Neutrophil (primary cell): ENCODE data around the gene ACSF3.

Experiments used
- H3K27ac ChIP-seq: fragments of 200-600 bp; sonication (generic); 2 replicates; pipeline ENCODE4 v1.5.1; 2016; ENCODE audit warnings: mild to moderate bottlenecking, moderate library complexity
- H3K27me3 ChIP-seq: fragments of 200-600 bp; sonication (generic); 2 replicates; pipeline ENCODE4 v1.6.0; 2016; ENCODE audit warnings: mild to moderate bottlenecking
- H3K36me3 ChIP-seq: fragments of 200-600 bp; sonication (generic); 2 replicates; pipeline ENCODE4 v1.5.1; 2017
- H3K4me1 ChIP-seq, 2 experiments: fragments of 200-600 bp in 1 of 2; sonication (generic) in 1 of 2; 1 replicate in 1 of 2; 2 replicates in 1 of 2; pipeline versions ENCODE4 v1.5.1 to v1.6.1; 2013 to 2016; ENCODE audit warnings: low read depth in 1 of 2, low read length in 1 of 2, mild to moderate bottlenecking in 1 of 2, moderate library complexity in 1 of 2; ENCODE audit not compliant: control insufficient read depth in 1 of 2, insufficient read depth in 1 of 2
- H3K4me3 ChIP-seq, 2 experiments: fragments of 200-600 bp in 1 of 2; sonication (generic) in 1 of 2; 1 replicate in 1 of 2; 2 replicates in 1 of 2; pipeline ENCODE4 v1.5.1; 2013 to 2016; ENCODE audit warnings: low read depth in 1 of 2, low read length in 1 of 2, mild to moderate bottlenecking in 1 of 2, moderate library complexity in 1 of 2
- H3K9me3 ChIP-seq: fragments of 200-600 bp; sonication (generic); 2 replicates; pipeline ENCODE4 v1.5.1; 2016
- CTCF ChIP-seq: fragments of 200-600 bp; sonication (generic); IDR thresholded peaks from 2 replicates; pipeline ENCODE4 v1.5.1; 2016; ENCODE audit warnings: antibody characterized with exemption

The ACSF3 gene

GRCh38 chr16:89095491-89095951, 1.9 kb downstream of the ACSF3 start:
- Histone ChIP-seq H3K4me3 (no peak overlapping the region), H3K27ac (no peak overlapping the region), H3K36me3 (peaks cover under 1% of the 10 kb centered on the region), H3K9me3 (no peaks in the 10 kb centered on the region), H3K27me3 (peaks cover 28% of the 10 kb centered on the region), H3K4me1 (peaks cover 16 to 19% of the 10 kb centered on the region in 2 experiments)
- TF ChIP-seq CTCF = no peak

GRCh38 chr16:89096042-89096717, 2.5 kb downstream of the ACSF3 start:
- peaks cover 16 to 19% of the 10 kb centered on the region in 2 experiments for H3K4me1 ChIP-seq
- H3K4me3 ChIP-seq = no peak overlapping the region
- H3K27me3 ChIP-seq = peaks cover 22% of the 10 kb centered on the region
- TF ChIP-seq CTCF = no peak
- H3K36me3 ChIP-seq = peaks cover 7% of the 10 kb centered on the region
- no peaks in the 10 kb centered on the region for H3K9me3 ChIP-seq
- no peak overlapping the region for H3K27ac ChIP-seq

- H3K4me1 ChIP-seq = peaks cover 16 to 19% of the 10 kb centered on the region in 2 experiments
- no peak overlapping the region for H3K4me3 ChIP-seq
Measured at GRCh38 chr16:89096768-89097391, 3.2 kb downstream of the ACSF3 start.

GRCh38 chr16:89097392-89097772, 3.7 kb downstream of the ACSF3 start:
- Histone ChIP-seq H3K27me3 (peaks cover 10% of the 10 kb centered on the region), H3K4me1 (peaks cover 16 to 19% of the 10 kb centered on the region in 2 experiments), H3K4me3 (no peak overlapping the region), H3K9me3 (no peaks in the 10 kb centered on the region), H3K27ac (no peak overlapping the region), H3K36me3 (peaks cover 19% of the 10 kb centered on the region)
- no peak for TF ChIP-seq CTCF

More at GRCh38 chr16:89096768-89097391, 3.2 kb downstream of the ACSF3 start:
- Histone ChIP-seq H3K27me3 (peaks cover 15% of the 10 kb centered on the region), H3K27ac (no peak overlapping the region), H3K9me3 (no peaks in the 10 kb centered on the region), H3K36me3 (peaks cover 14% of the 10 kb centered on the region)
- no peak for TF ChIP-seq CTCF

GRCh38 chr16:89098767-89099430, 5.2 kb downstream of the ACSF3 start:
- H3K4me3 ChIP-seq = no peak overlapping the region
- H3K27ac ChIP-seq = no peak overlapping the region
- H3K27me3 ChIP-seq = no peaks in the 10 kb centered on the region
- no peak for TF ChIP-seq CTCF
- H3K4me1 ChIP-seq = peaks cover 13 to 14% of the 10 kb centered on the region in 2 experiments
- H3K36me3 ChIP-seq = peaks cover 35% of the 10 kb centered on the region
- H3K9me3 ChIP-seq = no peaks in the 10 kb centered on the region
